HL-60/S4 treated with phorbol 12-myristate 13-acetate at 8.2 ng/mL for 4 days and 3 days (cell line): ENCODE results near the gene FKBP8.

Experiments
- in situ Hi-C: fragments of 300-500 bp; cut with MboI; formaldehyde crosslinking; loops from 2 replicates; pipeline ENCODE4 v1.15.0; 2022; ENCODE audit warnings: low sequenced_read_pairs

The FKBP8 gene

DNA sequence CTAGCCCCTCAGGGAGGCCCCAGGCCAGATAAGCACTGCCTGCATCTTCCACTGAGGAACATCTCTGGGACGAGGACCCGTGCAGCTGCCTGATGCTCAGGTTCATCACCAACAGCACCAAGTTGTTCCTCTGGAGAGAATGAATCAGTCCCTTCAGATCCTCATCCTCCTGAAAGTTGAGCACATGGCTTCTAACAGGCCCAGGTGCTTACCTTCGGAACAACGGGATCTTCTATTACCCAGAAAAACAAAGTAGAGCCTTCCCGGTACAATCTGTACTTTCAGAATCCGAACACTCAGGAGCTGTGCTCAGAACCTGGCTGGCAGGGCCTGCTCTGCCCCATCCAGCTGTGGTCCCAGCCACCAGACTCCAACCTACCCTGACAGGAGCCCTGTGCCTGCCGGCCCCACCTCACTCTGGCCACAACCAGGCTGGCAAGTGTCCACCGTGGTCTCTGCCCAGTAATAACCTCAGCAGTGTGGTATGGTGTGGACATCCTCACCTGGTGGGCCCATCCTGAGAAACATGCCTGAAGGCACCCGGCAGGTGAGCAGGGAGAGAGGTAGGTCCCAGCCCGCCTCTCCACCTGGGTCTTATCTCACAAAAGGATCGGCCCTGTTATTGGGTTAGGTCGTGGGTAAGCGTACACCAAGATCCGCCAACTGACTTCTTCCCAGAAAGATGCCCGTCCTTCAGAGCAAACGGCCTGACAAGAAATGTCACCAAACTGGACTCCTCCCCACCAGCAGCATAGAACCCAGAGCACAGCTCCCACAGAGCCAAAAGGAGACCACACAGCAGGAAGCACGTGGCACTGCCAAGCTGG, 55.6 kb downstream of the FKBP8 start:
- in situ Hi-C loops, result no loop called here

DNA sequence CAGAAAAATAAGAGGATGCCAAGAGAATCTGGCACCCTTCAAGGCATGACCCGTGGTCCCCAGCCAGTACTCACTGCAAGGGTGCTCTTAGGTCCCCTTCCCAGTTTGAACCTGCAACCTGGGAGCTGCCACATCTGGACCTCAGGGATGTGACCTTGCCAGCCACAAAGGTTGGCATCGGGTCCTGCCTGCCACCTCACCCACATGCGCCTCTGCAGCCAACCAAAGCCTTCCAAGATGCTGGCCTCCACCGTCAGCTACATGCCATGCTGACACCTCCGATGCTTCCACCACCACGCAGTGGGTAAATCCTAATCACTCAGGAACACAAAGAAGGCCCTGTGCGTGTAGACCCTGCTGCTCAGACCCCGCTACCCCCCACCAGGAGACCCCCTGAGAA, 56.6 kb downstream of the FKBP8 start:
- in situ Hi-C loops, result no loop called here

DNA sequence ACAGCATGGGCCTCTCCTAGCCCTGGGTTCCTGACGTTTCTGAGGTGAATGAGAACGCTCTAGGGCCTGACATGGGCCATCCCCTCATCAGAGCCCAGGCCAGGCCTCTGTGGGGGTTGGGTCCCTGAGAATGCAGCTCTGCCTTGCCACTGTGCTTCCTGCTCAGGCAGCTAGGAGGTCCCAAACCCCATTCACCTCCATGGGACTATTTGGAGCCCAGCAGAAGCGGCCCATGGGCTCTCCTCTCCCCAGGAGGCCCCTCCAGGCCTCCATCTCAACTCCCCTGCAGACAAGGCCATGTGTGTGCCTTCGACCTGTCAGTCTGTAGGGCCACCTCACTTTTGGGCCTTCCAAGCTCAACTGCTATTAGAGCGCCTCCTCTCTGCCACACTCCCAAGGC, 58.4 kb downstream of the FKBP8 start:
- in situ Hi-C loops, result no loop called here

DNA sequence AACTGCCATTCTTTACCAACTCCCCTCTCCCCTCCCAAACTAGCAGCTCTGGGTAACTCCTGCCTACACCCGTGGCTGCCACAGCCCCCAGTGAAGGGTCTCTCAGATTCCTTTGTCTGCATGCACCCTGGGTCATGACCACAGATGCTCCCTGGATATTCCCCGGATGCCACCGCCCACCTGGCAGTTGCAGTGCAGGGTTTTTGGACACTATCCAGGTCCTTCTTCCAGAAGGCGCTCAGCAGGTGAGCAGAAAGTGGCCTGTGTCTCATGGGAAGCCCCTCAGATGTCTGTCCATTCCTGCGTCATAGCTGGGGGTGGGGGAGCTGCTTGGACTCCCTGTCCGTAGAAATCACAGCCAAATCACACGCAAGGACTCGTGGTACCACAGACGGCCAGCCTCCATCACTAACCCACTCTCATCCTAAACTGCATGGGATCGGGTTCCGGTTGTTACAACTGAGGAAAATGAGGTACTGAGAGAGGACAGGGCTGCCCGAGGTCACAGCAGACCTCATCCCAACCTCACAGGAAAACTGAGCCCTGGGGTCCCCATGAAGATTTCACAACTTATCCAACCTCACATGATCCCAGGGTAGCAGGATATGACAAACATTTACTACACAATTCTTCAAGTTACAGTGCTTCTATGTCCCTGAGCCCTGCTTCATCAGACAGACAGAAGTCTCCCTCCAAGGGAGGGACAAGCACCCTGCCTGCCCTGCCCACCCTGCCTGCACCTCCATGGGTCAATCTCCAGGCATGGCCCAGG, 60.1 kb downstream of the FKBP8 start:
- in situ Hi-C loops, result no loop called here
